ENCODE results near the gene RELN.

RELN gene

DNA sequence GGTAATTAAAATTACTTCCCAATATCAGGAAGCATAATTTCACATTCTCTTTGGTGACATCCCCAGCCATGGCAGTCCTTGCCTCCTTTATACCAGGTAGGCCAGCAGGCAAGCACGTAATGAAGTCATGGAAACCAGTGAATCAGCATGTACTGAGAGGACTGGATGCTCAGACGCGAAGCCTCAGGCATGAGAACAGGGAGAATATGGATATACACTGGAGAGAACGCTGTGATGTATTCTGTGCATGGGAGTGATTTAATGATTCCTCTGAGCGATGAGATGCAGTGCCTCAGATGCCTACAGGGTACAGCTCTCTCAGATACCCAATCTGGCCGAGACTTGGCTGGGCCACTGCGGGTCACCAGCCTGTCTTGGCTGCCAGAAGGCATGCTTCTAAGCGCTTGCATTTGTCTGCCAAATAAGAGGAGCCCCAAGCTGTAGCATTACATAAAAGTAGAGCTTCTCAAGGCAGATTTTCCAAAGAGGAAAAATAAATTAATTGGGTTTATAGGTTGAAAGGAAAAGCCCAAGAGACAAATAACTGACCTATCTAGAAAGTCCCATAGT is 238.1 kb downstream of the RELN start:
- Histone ChIP-seq H4K91ac (ENCODE audit: low read depth, low read length) (no peak overlapping the region), H4K12ac (ENCODE audit: low read depth, low read length) (no peak overlapping the region), H4K8ac (ENCODE audit: low read depth, low read length) (no peak overlapping the region), H3K23ac (ENCODE audit: low read length) (no peak overlapping the region), H3K27ac (ENCODE audit: low read depth, low read length) (no peak overlapping the region), H3K14ac (ENCODE audit: low read length) (no peak overlapping the region), H3K4ac (ENCODE audit: low read depth, low read length) (no peak overlapping the region), H3K9me3 (ENCODE audit: insufficient read depth, low read depth, low read length) (no peaks in the 10 kb centered on the region), H2AFZ (ENCODE audit: insufficient read depth, low read length, poor library complexity) (no peak overlapping the region), H3K18ac (ENCODE audit: low read length) (no peak overlapping the region), H2AK5ac (ENCODE audit: low read length) (no peak overlapping the region), H3K9ac (ENCODE audit: low read length) (no peak overlapping the region), H2BK5ac (ENCODE audit: low read depth, low read length, poor library complexity) (no peak overlapping the region), H3K36me3 (ENCODE audit: control insufficient read depth in 1 of 2, insufficient read depth in 2 of 2, low read length in 2 of 2) (no peaks in the 10 kb centered on the region), H3K79me2 (ENCODE audit: control insufficient read depth, insufficient read depth, low read length, poor library complexity) (no peaks in the 10 kb centered on the region), H3K4me2 (ENCODE audit: low read length) (no peak overlapping the region), H3K4me3 (ENCODE audit: low read depth, low read length) (no peak overlapping the region), H3K4me1 (ENCODE audit: control insufficient read depth in 1 of 2, insufficient read depth in 2 of 2, low read length in 2 of 2) (no peaks in the 10 kb centered on the region), H3K79me1 (ENCODE audit: low read length) (no peaks in the 10 kb centered on the region), H2BK120ac (ENCODE audit: insufficient read depth, low read length, poor library complexity) (no peak overlapping the region), H3K27me3 (ENCODE audit: insufficient read depth, low read length) (no peaks in the 10 kb centered on the region), H2BK12ac (ENCODE audit: low read length) (no peak overlapping the region)
- WGBS (ENCODE audit: extremely low coverage, insufficient coverage, insufficient read length) = no CpG with 5 or more reads among the region's 8 CpGs
- DNase-seq = no peak

DNA sequence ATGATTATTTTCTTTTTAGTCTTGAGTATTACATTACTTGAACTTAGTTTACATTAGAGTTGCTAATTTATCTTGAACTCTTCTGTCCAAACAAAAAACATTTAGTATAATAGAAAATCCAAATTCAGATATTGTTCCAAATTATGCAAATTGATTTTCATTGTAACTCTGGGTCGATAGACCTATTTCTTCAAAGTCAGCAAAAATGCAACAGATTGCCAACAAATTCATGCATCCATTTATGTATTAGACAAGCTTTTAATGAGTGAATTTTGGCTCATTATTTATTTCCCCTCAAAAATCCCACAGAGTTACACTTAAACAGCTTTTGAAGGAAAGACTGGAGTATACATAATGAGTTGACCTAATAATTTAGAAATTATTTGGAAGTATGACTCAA is 240.8 kb downstream of the RELN start:
- no peak overlapping the region for H3K18ac ChIP-seq (ENCODE audit: low read length)
- no peaks in the 10 kb centered on the region for H3K4me1 ChIP-seq (ENCODE audit: control insufficient read depth in 1 of 2, insufficient read depth in 2 of 2, low read length in 2 of 2)
- no peak overlapping the region for H3K4me3 ChIP-seq (ENCODE audit: low read depth, low read length)
- no peak for DNase-seq
- H2BK120ac ChIP-seq (ENCODE audit: insufficient read depth, low read length, poor library complexity) = no peak overlapping the region
- H4K8ac ChIP-seq (ENCODE audit: low read depth, low read length) = no peak overlapping the region
- H3K36me3 ChIP-seq (ENCODE audit: control insufficient read depth in 1 of 2, insufficient read depth in 2 of 2, low read length in 2 of 2) = no peaks in the 10 kb centered on the region
- H3K9me3 ChIP-seq (ENCODE audit: insufficient read depth, low read depth, low read length) = no peaks in the 10 kb centered on the region
- no peaks in the 10 kb centered on the region for H3K27me3 ChIP-seq (ENCODE audit: insufficient read depth, low read length)
- H3K4me2 ChIP-seq (ENCODE audit: low read length) = no peak overlapping the region
- no peak overlapping the region for H2BK12ac ChIP-seq (ENCODE audit: low read length)
- no peak overlapping the region for H3K14ac ChIP-seq (ENCODE audit: low read length)
- no peak overlapping the region for H4K12ac ChIP-seq (ENCODE audit: low read depth, low read length)
- no peak overlapping the region for H3K27ac ChIP-seq (ENCODE audit: low read depth, low read length)
- H2AK5ac ChIP-seq (ENCODE audit: low read length) = no peak overlapping the region
- H3K4ac ChIP-seq (ENCODE audit: low read depth, low read length) = no peak overlapping the region
- H3K23ac ChIP-seq (ENCODE audit: low read length) = no peak overlapping the region
- no CpG with 5 or more reads among the region's 1 CpG for WGBS (ENCODE audit: extremely low coverage, insufficient coverage, insufficient read length)
- no peak overlapping the region for H2BK5ac ChIP-seq (ENCODE audit: low read depth, low read length, poor library complexity)
- no peaks in the 10 kb centered on the region for H3K79me1 ChIP-seq (ENCODE audit: low read length)
- no peak overlapping the region for H4K91ac ChIP-seq (ENCODE audit: low read depth, low read length)
- H2AFZ ChIP-seq (ENCODE audit: insufficient read depth, low read length, poor library complexity) = no peak overlapping the region
- H3K79me2 ChIP-seq (ENCODE audit: control insufficient read depth, insufficient read depth, low read length, poor library complexity) = no peaks in the 10 kb centered on the region
- H3K9ac ChIP-seq (ENCODE audit: low read length) = no peak overlapping the region

DNA sequence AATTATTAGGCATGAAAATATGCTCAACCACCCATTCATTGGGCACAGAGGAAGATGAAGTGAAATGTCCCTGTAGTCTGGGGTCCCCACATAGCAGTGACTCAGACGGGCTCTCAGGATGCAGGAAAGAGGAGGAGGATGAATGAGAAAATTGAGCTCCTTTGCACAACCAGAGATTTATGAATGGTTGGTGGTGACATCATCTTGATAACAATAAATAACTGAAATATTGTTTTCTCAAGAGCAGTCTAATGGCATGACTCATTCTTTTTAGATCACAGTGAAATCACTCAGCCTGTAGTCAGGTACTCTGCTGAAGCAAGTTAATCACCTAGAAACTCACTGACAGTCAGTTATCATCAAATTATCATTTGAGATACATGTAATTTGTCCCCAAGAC is 254.1 kb downstream of the RELN start:
- H2AFZ ChIP-seq (ENCODE audit: insufficient read depth, low read length, poor library complexity) = no peak overlapping the region
- no peak overlapping the region for H3K4ac ChIP-seq (ENCODE audit: low read depth, low read length)
- H4K91ac ChIP-seq (ENCODE audit: low read depth, low read length) = no peak overlapping the region

DNA sequence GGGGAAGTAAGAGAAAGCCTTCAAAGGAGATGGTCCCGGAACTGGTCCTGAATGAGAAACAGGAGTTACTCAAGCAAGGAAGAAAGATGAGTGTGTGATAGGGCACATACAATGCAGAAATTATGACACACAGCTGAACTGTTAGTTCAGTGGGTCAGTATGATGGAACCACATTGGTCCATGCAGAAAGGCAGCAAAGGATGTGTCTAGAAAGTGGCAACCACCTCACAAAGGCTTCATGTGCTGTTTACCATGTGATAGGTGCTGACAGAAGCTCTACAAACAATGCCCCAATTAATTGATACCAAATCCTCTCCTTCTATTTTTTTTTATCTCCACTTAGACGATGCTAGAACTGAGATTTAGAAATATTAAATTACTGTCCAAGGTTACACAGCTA is 258.3 kb downstream of the RELN start:
- H3K4me3 ChIP-seq (ENCODE audit: low read depth, low read length) = no peak overlapping the region
- no peaks in the 10 kb centered on the region for H3K79me2 ChIP-seq (ENCODE audit: control insufficient read depth, insufficient read depth, low read length, poor library complexity)
- no peaks in the 10 kb centered on the region for H3K9me3 ChIP-seq (ENCODE audit: insufficient read depth, low read depth, low read length)
- H3K27ac ChIP-seq (ENCODE audit: low read depth, low read length) = no peak overlapping the region
- no peak overlapping the region for H2BK120ac ChIP-seq (ENCODE audit: insufficient read depth, low read length, poor library complexity)
- H2AFZ ChIP-seq (ENCODE audit: insufficient read depth, low read length, poor library complexity) = no peak overlapping the region
- H3K4me2 ChIP-seq (ENCODE audit: low read length) = no peak overlapping the region
- WGBS (ENCODE audit: extremely low coverage, insufficient coverage, insufficient read length) = no CpG with 5 or more reads among the region's 2 CpGs
- no peaks in the 10 kb centered on the region for H3K36me3 ChIP-seq (ENCODE audit: control insufficient read depth in 1 of 2, insufficient read depth in 2 of 2, low read length in 2 of 2)
- H2AK5ac ChIP-seq (ENCODE audit: low read length) = no peak overlapping the region
- H4K8ac ChIP-seq (ENCODE audit: low read depth, low read length) = no peak overlapping the region
- no peaks in the 10 kb centered on the region for H3K27me3 ChIP-seq (ENCODE audit: insufficient read depth, low read length)
- H2BK12ac ChIP-seq (ENCODE audit: low read length) = no peak overlapping the region
- DNase-seq = no peak
- H4K91ac ChIP-seq (ENCODE audit: low read depth, low read length) = no peak overlapping the region
- no peak overlapping the region for H3K9ac ChIP-seq (ENCODE audit: low read length)
- no peak overlapping the region for H3K4ac ChIP-seq (ENCODE audit: low read depth, low read length)
- no peak overlapping the region for H3K14ac ChIP-seq (ENCODE audit: low read length)
- H3K18ac ChIP-seq (ENCODE audit: low read length) = no peak overlapping the region
- no peak overlapping the region for H4K12ac ChIP-seq (ENCODE audit: low read depth, low read length)
- H3K79me1 ChIP-seq (ENCODE audit: low read length) = no peaks in the 10 kb centered on the region
- H2BK5ac ChIP-seq (ENCODE audit: low read depth, low read length, poor library complexity) = no peak overlapping the region
- H3K23ac ChIP-seq (ENCODE audit: low read length) = no peak overlapping the region
- no peaks in the 10 kb centered on the region for H3K4me1 ChIP-seq (ENCODE audit: control insufficient read depth in 1 of 2, insufficient read depth in 2 of 2, low read length in 2 of 2)

More for the DNA sequence above, 254.1 kb downstream of the RELN start:
- Histone ChIP-seq H3K4me1 (ENCODE audit: control insufficient read depth in 1 of 2, insufficient read depth in 2 of 2, low read length in 2 of 2) (no peaks in the 10 kb centered on the region), H3K9me3 (ENCODE audit: insufficient read depth, low read depth, low read length) (no peaks in the 10 kb centered on the region), H2BK5ac (ENCODE audit: low read depth, low read length, poor library complexity) (no peak overlapping the region), H3K18ac (ENCODE audit: low read length) (no peak overlapping the region), H3K23ac (ENCODE audit: low read length) (no peak overlapping the region), H2AK5ac (ENCODE audit: low read length) (no peak overlapping the region), H3K79me1 (ENCODE audit: low read length) (no peaks in the 10 kb centered on the region), H3K4me3 (ENCODE audit: low read depth, low read length) (no peak overlapping the region), H3K14ac (ENCODE audit: low read length) (no peak overlapping the region), H3K4me2 (ENCODE audit: low read length) (no peak overlapping the region), H4K8ac (ENCODE audit: low read depth, low read length) (no peak overlapping the region), H2BK12ac (ENCODE audit: low read length) (no peak overlapping the region), H3K36me3 (ENCODE audit: control insufficient read depth in 1 of 2, insufficient read depth in 2 of 2, low read length in 2 of 2) (no peaks in the 10 kb centered on the region), H4K12ac (ENCODE audit: low read depth, low read length) (no peak overlapping the region), H3K27ac (ENCODE audit: low read depth, low read length) (no peak overlapping the region), H3K27me3 (ENCODE audit: insufficient read depth, low read length) (no peaks in the 10 kb centered on the region), H3K79me2 (ENCODE audit: control insufficient read depth, insufficient read depth, low read length, poor library complexity) (no peaks in the 10 kb centered on the region), H2BK120ac (ENCODE audit: insufficient read depth, low read length, poor library complexity) (no peak overlapping the region), H3K9ac (ENCODE audit: low read length) (no peak overlapping the region)
- WGBS (ENCODE audit: extremely low coverage, insufficient coverage, insufficient read length) = no CpG with 5 or more reads among the region's 1 CpG
- DNase-seq = no peak
